Epithelial cell of proximal tubule (primary cell): ENCODE results near the gene CTIF. TPM values are rescaled to one million over a fixed set of nuclear protein-coding genes. Genes with fewer than 3 reads are reported as not detected.

ENCODE experiments used
- DNase-seq: peaks from one replicate; pipeline ENCODE4 v3.0.0-alpha.2; 2011; ENCODE audit warnings: low read depth
- H3K4me3 ChIP-seq: 2 replicates; pipeline ENCODE4 v1.5.1; 2011; ENCODE audit warnings: low read depth, mild to moderate bottlenecking, low read length
- total RNA-seq: library from RNA; depleted of rRNA; stranded (reverse); fragments of >200 nt; gene quantifications from 2 replicates; pipeline ENCODE4 v1.2.3, GENCODE V29; 2015
- TF ChIP-seq, protein P1 (sequence below): conservative IDR thresholded peaks from 2 replicates; pipeline ENCODE4 v1.5.1; 2012; ENCODE audit warnings: low read depth, mild to moderate bottlenecking, low read length

The CTIF gene
- total RNA-seq, 1 donor from 2014 or later: 12.9 TPM

GRCh38 chr18:48787203-48788151, 248.6 kb downstream of the CTIF start:
- TF ChIP-seq, protein P1, sequence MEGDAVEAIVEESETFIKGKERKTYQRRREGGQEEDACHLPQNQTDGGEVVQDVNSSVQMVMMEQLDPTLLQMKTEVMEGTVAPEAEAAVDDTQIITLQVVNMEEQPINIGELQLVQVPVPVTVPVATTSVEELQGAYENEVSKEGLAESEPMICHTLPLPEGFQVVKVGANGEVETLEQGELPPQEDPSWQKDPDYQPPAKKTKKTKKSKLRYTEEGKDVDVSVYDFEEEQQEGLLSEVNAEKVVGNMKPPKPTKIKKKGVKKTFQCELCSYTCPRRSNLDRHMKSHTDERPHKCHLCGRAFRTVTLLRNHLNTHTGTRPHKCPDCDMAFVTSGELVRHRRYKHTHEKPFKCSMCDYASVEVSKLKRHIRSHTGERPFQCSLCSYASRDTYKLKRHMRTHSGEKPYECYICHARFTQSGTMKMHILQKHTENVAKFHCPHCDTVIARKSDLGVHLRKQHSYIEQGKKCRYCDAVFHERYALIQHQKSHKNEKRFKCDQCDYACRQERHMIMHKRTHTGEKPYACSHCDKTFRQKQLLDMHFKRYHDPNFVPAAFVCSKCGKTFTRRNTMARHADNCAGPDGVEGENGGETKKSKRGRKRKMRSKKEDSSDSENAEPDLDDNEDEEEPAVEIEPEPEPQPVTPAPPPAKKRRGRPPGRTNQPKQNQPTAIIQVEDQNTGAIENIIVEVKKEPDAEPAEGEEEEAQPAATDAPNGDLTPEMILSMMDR: no peak
- no peak for DNase-seq
- no peak overlapping the region for H3K4me3 ChIP-seq

- H3K4me3 ChIP-seq: no peak overlapping the region
- DNase-seq: no peak
- TF ChIP-seq, protein P1: no peak
Observed at GRCh38 chr18:48788373-48788772, 249.5 kb downstream of the CTIF start.

DNA sequence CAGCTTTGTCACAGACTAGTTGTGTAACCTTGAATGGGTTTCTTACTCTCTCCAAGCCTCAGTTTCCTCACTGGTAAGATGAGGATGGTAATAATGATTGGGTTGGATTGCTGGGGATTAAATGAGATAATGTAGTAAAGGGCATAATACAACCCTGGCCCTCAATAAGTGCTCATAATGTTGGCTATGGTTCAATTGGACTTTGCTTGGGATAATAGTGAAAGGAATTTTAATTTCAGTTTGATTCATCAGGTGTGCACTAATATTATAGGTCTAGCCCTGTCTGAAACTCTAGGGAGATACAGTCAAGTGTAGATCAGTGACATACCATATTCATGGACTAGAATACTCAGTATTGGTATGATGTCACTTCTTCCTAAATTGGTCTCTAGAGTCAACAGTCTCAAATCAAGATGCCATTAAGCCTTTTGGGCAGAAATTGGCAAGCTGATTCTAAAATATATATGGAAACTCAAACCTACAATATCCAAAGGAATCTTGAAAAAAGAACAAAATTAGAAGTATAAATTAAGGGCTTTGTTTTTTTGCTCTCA, 250.5 kb downstream of the CTIF start:
- H3K4me3 ChIP-seq: no peak overlapping the region
- no peak for DNase-seq
- TF ChIP-seq, protein P1: no peak

DNA sequence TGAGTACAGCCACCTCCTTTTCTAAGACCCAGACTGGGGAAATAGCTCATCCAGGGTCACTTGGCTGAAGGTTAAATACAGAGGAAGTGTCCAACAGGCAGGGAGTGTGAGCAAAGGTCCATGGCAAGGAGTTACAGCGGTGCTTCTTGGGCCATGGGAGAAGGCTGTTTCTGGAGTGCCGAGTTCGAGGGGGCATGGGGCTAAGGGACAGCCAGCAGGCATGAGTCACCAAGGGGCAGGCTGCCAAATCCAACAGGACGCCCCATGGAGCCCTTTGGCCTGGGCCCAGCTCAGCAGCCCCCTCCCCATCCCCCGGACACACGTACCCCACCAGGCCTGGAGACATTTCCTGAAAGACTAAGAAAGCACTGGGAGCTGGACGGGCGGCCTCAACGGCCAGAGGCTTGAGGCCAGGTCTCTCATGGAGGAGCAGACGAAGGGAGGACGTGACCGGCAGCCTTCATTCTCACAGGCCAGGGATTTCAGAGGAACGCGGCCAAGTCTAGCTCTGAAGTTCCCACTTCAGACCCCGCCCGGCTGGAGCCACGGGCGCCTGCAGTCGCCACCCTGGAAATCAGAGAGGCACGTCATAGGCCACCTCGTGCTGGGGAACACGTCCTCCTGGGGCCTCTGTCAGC, 251.5 kb downstream of the CTIF start:
- H3K4me3 ChIP-seq: no peak overlapping the region
- no peak for DNase-seq
- TF ChIP-seq, protein P1: no peak

GRCh38 chr18:48790869-48791635, 252.2 kb downstream of the CTIF start:
- no peak for DNase-seq
- TF ChIP-seq, protein P1: no peak
- H3K4me3 ChIP-seq: no peak overlapping the region

DNA sequence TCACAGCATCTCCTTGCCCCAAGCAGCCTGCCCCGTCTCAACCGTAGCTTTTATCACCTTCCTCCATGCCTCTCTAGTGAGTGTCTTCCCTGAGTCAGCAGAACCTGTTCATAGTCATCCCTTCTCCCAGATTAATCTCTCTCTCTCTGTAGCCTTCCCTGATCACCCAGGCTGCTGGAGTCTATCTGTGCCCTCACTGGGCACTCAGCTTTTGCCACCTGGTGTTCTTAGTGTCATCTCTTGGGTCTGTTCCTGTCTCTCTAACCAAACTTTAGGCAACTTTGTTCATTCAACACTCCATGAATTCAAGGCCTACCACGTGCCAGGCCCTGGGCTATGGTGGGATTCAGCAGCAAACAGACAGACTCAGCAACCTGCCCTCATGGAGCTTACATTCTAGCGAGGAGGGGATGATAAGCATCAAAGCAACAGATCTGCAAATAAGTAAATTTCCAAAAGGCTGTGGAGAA, 252.8 kb downstream of the CTIF start:
- H3K4me3 ChIP-seq: no peak overlapping the region
- no peak for DNase-seq
- TF ChIP-seq, protein P1: no peak
